ENCODE results near the gene TMEM167B.
"Not testable (repeated sequence)": the region's sequence is repeated elsewhere in the genome, so short reads cannot be mapped to it uniquely, and the experiment has no call there.

Gene TMEM167B

GRCh38 chr1:109090196-109091077 is at the start of gene TMEM167B:
TMEM167B (plus strand) TSS chr1:109090764; CDS start chr1:109090873, 109 bp downstream.
- Mint-ChIP-seq H3K27me3 (no peaks in the 10 kb centered on the region), H3K9me3 (no peaks in the 10 kb centered on the region), H3K4me3 (peak within 1 kb of the TSS; percentile 86), H3K27ac (peak within 1 kb of the TSS; percentile 97), H3K36me3 (ENCODE audit: low read depth) (peaks cover 55% of the 10 kb centered on the region), H3K4me1 (ENCODE audit: low read depth) (peaks cover 36% of the 10 kb centered on the region)
- DNase-seq: peak; percentile 89

GRCh38 chr1:109040989-109041620 is 49.5 kb upstream of the TMEM167B start:
- Mint-ChIP-seq H3K36me3 (ENCODE audit: low read depth) (peaks cover 2% of the 10 kb centered on the region), H3K9me3 (no peaks in the 10 kb centered on the region), H3K4me1 (ENCODE audit: low read depth) (peaks cover 22% of the 10 kb centered on the region), H3K27me3 (no peaks in the 10 kb centered on the region), H3K27ac (peak overlapping the region; percentile 89), H3K4me3 (peak overlapping the region; percentile 86)
- no peak for DNase-seq

- Mint-ChIP-seq H3K9me3 (no peaks in the 10 kb centered on the region), H3K36me3 (ENCODE audit: low read depth) (peaks cover 2% of the 10 kb centered on the region), H3K27ac (peak within 1 kb of the TSS; percentile 89), H3K27me3 (no peaks in the 10 kb centered on the region), H3K4me1 (ENCODE audit: low read depth) (peaks cover 22% of the 10 kb centered on the region), H3K4me3 (peak within 1 kb of the TSS; percentile 86)
- peak; percentile 94 for DNase-seq
These were observed 48.7 kb upstream of the TMEM167B start, which contains the start of gene WDR47 for GRCh38 chr1:109041621-109042468. WDR47 (minus strand) TSS chr1:109042102; CDS start chr1:109023512, 18,590 bp downstream.

- Mint-ChIP-seq H3K27ac (no peak overlapping the region), H3K9me3 (no peaks in the 10 kb centered on the region), H3K36me3 (ENCODE audit: low read depth) (peaks cover 2% of the 10 kb centered on the region), H3K4me3 (no peak overlapping the region), H3K4me1 (ENCODE audit: low read depth) (peaks cover 11% of the 10 kb centered on the region), H3K27me3 (peaks cover 3% of the 10 kb centered on the region)
- no peak for DNase-seq
These were observed 45.0 kb upstream of the TMEM167B start for GRCh38 chr1:109045595-109045994.

GRCh38 chr1:109046671-109047070 is 43.9 kb upstream of the TMEM167B start:
- Mint-ChIP-seq H3K9me3 (no peaks in the 10 kb centered on the region), H3K27ac (no peak overlapping the region), H3K4me1 (ENCODE audit: low read depth) (peaks cover 4% of the 10 kb centered on the region), H3K27me3 (peaks cover 3% of the 10 kb centered on the region), H3K4me3 (no peak overlapping the region), H3K36me3 (ENCODE audit: low read depth) (no peaks in the 10 kb centered on the region)
- DNase-seq: no peak

- no peak for DNase-seq
- no peaks in the 10 kb centered on the region for H3K9me3 Mint-ChIP-seq
- H3K4me3 Mint-ChIP-seq: no peak overlapping the region
- H3K27me3 Mint-ChIP-seq: peaks cover 3% of the 10 kb centered on the region
- no peaks in the 10 kb centered on the region for H3K36me3 Mint-ChIP-seq (ENCODE audit: low read depth)
- H3K27ac Mint-ChIP-seq: no peak overlapping the region
- H3K4me1 Mint-ChIP-seq (ENCODE audit: low read depth): peaks cover 3% of the 10 kb centered on the region
These were observed 43.2 kb upstream of the TMEM167B start for GRCh38 chr1:109047339-109047738.

- Mint-ChIP-seq H3K4me1 (ENCODE audit: low read depth) (no peaks in the 10 kb centered on the region), H3K27ac (no peak overlapping the region), H3K36me3 (ENCODE audit: low read depth) (no peaks in the 10 kb centered on the region), H3K4me3 (no peak overlapping the region), H3K9me3 (no peaks in the 10 kb centered on the region), H3K27me3 (peaks cover 3% of the 10 kb centered on the region)
- no peak for DNase-seq
These were observed 42.2 kb upstream of the TMEM167B start for GRCh38 chr1:109048335-109048734.

GRCh38 chr1:109050228-109050995 is 40.2 kb upstream of the TMEM167B start:
- peaks cover 3% of the 10 kb centered on the region for H3K27me3 Mint-ChIP-seq
- no peaks in the 10 kb centered on the region for H3K4me1 Mint-ChIP-seq (ENCODE audit: low read depth)
- H3K4me3 Mint-ChIP-seq: no peak overlapping the region
- H3K27ac Mint-ChIP-seq: no peak overlapping the region
- no peaks in the 10 kb centered on the region for H3K36me3 Mint-ChIP-seq (ENCODE audit: low read depth)
- no peak for DNase-seq
- H3K9me3 Mint-ChIP-seq: no peaks in the 10 kb centered on the region

- H3K36me3 Mint-ChIP-seq (ENCODE audit: low read depth); H3K27ac Mint-ChIP-seq: not testable (repeated sequence)
These were observed 38.4 kb upstream of the TMEM167B start for GRCh38 chr1:109052145-109052544.

GRCh38 chr1:109056064-109056463 is 34.5 kb upstream of the TMEM167B start:
- Mint-ChIP-seq H3K27me3 (no peaks in the 10 kb centered on the region), H3K27ac (no peak overlapping the region), H3K4me1 (ENCODE audit: low read depth) (no peaks in the 10 kb centered on the region), H3K9me3 (no peaks in the 10 kb centered on the region), H3K4me3 (no peak overlapping the region), H3K36me3 (ENCODE audit: low read depth) (no peaks in the 10 kb centered on the region)
- DNase-seq: no peak

More at GRCh38 chr1:109052145-109052544, 38.4 kb upstream of the TMEM167B start:
- H3K4me1 Mint-ChIP-seq (ENCODE audit: low read depth); DNase-seq; H3K4me3 Mint-ChIP-seq; H3K9me3 Mint-ChIP-seq; H3K27me3 Mint-ChIP-seq: not testable (repeated sequence)

- H3K27ac Mint-ChIP-seq: no peak overlapping the region
- no peak for DNase-seq
These were observed 31.5 kb upstream of the TMEM167B start for GRCh38 chr1:109059026-109059425.

GRCh38 chr1:109060707-109061106 is 29.9 kb upstream of the TMEM167B start:
- peaks cover 23% of the 10 kb centered on the region for H3K36me3 Mint-ChIP-seq (ENCODE audit: low read depth)
- no peak for DNase-seq
- no peak overlapping the region for H3K4me3 Mint-ChIP-seq
- H3K27me3 Mint-ChIP-seq: no peaks in the 10 kb centered on the region
- no peaks in the 10 kb centered on the region for H3K9me3 Mint-ChIP-seq
- no peaks in the 10 kb centered on the region for H3K4me1 Mint-ChIP-seq (ENCODE audit: low read depth)
- H3K27ac Mint-ChIP-seq: no peak overlapping the region

More at GRCh38 chr1:109059026-109059425, 31.5 kb upstream of the TMEM167B start:
- Mint-ChIP-seq H3K36me3 (ENCODE audit: low read depth) (peaks cover 12% of the 10 kb centered on the region), H3K4me3 (no peak overlapping the region), H3K9me3 (no peaks in the 10 kb centered on the region), H3K27me3 (no peaks in the 10 kb centered on the region), H3K4me1 (ENCODE audit: low read depth) (no peaks in the 10 kb centered on the region)

GRCh38 chr1:109061183-109061582 is 29.4 kb upstream of the TMEM167B start:
- Mint-ChIP-seq H3K36me3 (ENCODE audit: low read depth) (peaks cover 26% of the 10 kb centered on the region), H3K4me1 (ENCODE audit: low read depth) (no peaks in the 10 kb centered on the region), H3K4me3 (no peak overlapping the region), H3K9me3 (no peaks in the 10 kb centered on the region), H3K27me3 (no peaks in the 10 kb centered on the region), H3K27ac (no peak overlapping the region)
- DNase-seq: no peak

GRCh38 chr1:109065137-109065536 is 25.4 kb upstream of the TMEM167B start:
- no peak overlapping the region for H3K4me3 Mint-ChIP-seq
- H3K36me3 Mint-ChIP-seq (ENCODE audit: low read depth): peaks cover 59% of the 10 kb centered on the region
- no peak overlapping the region for H3K27ac Mint-ChIP-seq
- H3K27me3 Mint-ChIP-seq: no peaks in the 10 kb centered on the region
- no peak for DNase-seq
- peaks cover 1% of the 10 kb centered on the region for H3K4me1 Mint-ChIP-seq (ENCODE audit: low read depth)
- H3K9me3 Mint-ChIP-seq: no peaks in the 10 kb centered on the region

All from activated T-cell treated with anti-CD3 and anti-CD28 coated beads, Interleukin-2, amount 50 U/mL, for 24 hours (primary cell).